ENCODE results near the gene SULT1A3. TPM values are rescaled to one million over a fixed set of nuclear protein-coding genes. Genes with fewer than 3 reads are reported as not detected.

SULT1A3 gene
- total and polyA plus RNA-seq, 2 of the 8 experiments (the other 6 are each of a cell fraction or from before 2014, with no cell fraction given): 1.9 to 13.8 TPM

- H3K23ac ChIP-seq (ENCODE audit: insufficient read length): no peak overlapping the region
- H3K23me2 ChIP-seq (ENCODE audit: low read depth, low read length): no peaks in the 10 kb centered on the region
- peaks cover 0 to 7% of the 10 kb centered on the region in 2 experiments; a peak in 1 of 4 replicates for H3K9me3 ChIP-seq (ENCODE audit: insufficient read depth in 2 of 2, low read depth in 1 of 2, low read length in 1 of 2)
- no peaks in the 10 kb centered on the region for H3K4me1 ChIP-seq (replicated peaks in 1 of 4; ENCODE audit: control insufficient read depth in 3 of 4, insufficient read depth in 4 of 4, low read length in 3 of 4)
- no peak overlapping the region for H2BK20ac ChIP-seq (ENCODE audit: low read length)
- no peak overlapping the region for H3K27ac ChIP-seq (ENCODE audit: low read depth, low read length)
- H3K9ac ChIP-seq (replicated peaks in 1 of 4; ENCODE audit: extremely low read depth in 1 of 4, low read depth in 3 of 4, low read length in 3 of 4): no peak overlapping the region
- ChIA-PET CTCF (ENCODE audit: partially characterized antibody) (no interaction called here), POLR2A (ENCODE audit: partially characterized antibody) (interaction anchor here (0.6 kb wide), 1 partner anchor 9 kb away, joined by 3 read pairs; no protein-coding TSS in a partner anchor)
- no peaks in the 10 kb centered on the region for H3K36me3 ChIP-seq (ENCODE audit: control insufficient read depth in 2 of 4, insufficient read depth in 4 of 4, low read length in 3 of 4)
- 92% methylated on average over 5 of the region's 5 CpGs; no CpG with 5 or more reads in 1 of the 2 experiments for WGBS, 2 experiments (ENCODE audit: extremely low coverage in 1 of 2, insufficient coverage in 1 of 2, insufficient read length in 1 of 2, insufficient replicate concordance in 2 of 2, low coverage in 1 of 2, low lambda C conversion rate in 2 of 2, missing lambda C conversion rate in 1 of 2)
- DNase-seq (ENCODE audit: low read depth in 1 of 2, low spot score in 2 of 2): no peak
- no peaks in the 10 kb centered on the region for H3K79me1 ChIP-seq (ENCODE audit: low read depth, low read length)
- no peak overlapping the region for H3K4me2 ChIP-seq (ENCODE audit: insufficient read depth in 1 of 2, low read depth in 2 of 2, low read length in 2 of 2)
- FAIRE-seq: no peak
- H3K79me2 ChIP-seq (ENCODE audit: control insufficient read depth in 1 of 2, insufficient read depth in 2 of 2, low read length in 2 of 2): no peaks in the 10 kb centered on the region
- no peak overlapping the region for H2AK5ac ChIP-seq (ENCODE audit: low read depth, low read length)
- no peak overlapping the region for H4K91ac ChIP-seq (replicated peaks; ENCODE audit: insufficient read length, low read length)
- H3K27me3 ChIP-seq (replicated peaks in 1 of 4; ENCODE audit: control insufficient read depth in 3 of 4, extremely low read depth in 1 of 4, insufficient read depth in 3 of 4, low read length in 3 of 4): no peaks in the 10 kb centered on the region; a peak in 2 of 7 replicates
- H3K4me3 ChIP-seq (ENCODE audit: extremely low read depth in 1 of 4, insufficient read depth in 2 of 4, low read depth in 3 of 4, low read length in 4 of 4): no peak overlapping the region
- no peak overlapping the region for H4K8ac ChIP-seq (ENCODE audit: extremely low read depth, insufficient read depth, low read length)
- H4K5ac ChIP-seq (ENCODE audit: insufficient read length, low read depth, low read length): no peak overlapping the region
- no peak overlapping the region for H3K14ac ChIP-seq (ENCODE audit: insufficient read length)
- no peak overlapping the region for H2BK120ac ChIP-seq (replicated peaks; ENCODE audit: low read depth, low read length)
- no peak overlapping the region for H3K18ac ChIP-seq (ENCODE audit: extremely low read depth, low read length)
- H2BK15ac ChIP-seq (ENCODE audit: low read length): no peak overlapping the region
- no peak overlapping the region for H3K4ac ChIP-seq (replicated peaks; ENCODE audit: insufficient read length, low read depth, low read length)
- no peak overlapping the region for H2AFZ ChIP-seq (ENCODE audit: low read length)
- H2BK5ac ChIP-seq (ENCODE audit: low read depth, low read length): no peak overlapping the region
- H2BK12ac ChIP-seq (ENCODE audit: low read depth, low read length): no peak overlapping the region
- no peak overlapping the region for H3K56ac ChIP-seq (replicated peaks; ENCODE audit: insufficient read length, low read depth, low read length)
- no peaks in the 10 kb centered on the region for H4K20me1 ChIP-seq (replicated peaks in 1 of 2; ENCODE audit: control insufficient read depth in 1 of 2, insufficient read depth in 2 of 2, low read length in 2 of 2)
- no peak for TF ChIP-seq SP4 (IDR thresholded peaks at IDR 0.05; ENCODE audit: low read length)
- no peak for TF ChIP-seq TBP (IDR thresholded peaks at IDR 0.05; ENCODE audit: low read depth, low read length)
- no peak for TF ChIP-seq TEAD4 (IDR thresholded peaks at IDR 0.05; ENCODE audit: low read depth, low read length)
- TF ChIP-seq SAP30 (IDR thresholded peaks at IDR 0.05; ENCODE audit: insufficient read depth, insufficient replicate concordance, low read length): no peak
- TF ChIP-seq CREB1 (IDR thresholded peaks at IDR 0.05): no peak
- TF ChIP-seq MAFK (IDR thresholded peaks at IDR 0.05; ENCODE audit: low read depth, low read length): no peak
- TF ChIP-seq TCF12 (IDR thresholded peaks at IDR 0.05; ENCODE audit: low read depth, low read length): no peak
Observed at GRCh38 chr16:30155188-30155587, 43.9 kb upstream of the SULT1A3 start.
